ENCODE results near the gene KCNT2. TPM values are rescaled to one million over a fixed set of nuclear protein-coding genes. Genes with fewer than 3 reads are reported as not detected.

The KCNT2 gene
- total RNA-seq, 1 experiment from 2014 or later, result 9.1 TPM

DNA sequence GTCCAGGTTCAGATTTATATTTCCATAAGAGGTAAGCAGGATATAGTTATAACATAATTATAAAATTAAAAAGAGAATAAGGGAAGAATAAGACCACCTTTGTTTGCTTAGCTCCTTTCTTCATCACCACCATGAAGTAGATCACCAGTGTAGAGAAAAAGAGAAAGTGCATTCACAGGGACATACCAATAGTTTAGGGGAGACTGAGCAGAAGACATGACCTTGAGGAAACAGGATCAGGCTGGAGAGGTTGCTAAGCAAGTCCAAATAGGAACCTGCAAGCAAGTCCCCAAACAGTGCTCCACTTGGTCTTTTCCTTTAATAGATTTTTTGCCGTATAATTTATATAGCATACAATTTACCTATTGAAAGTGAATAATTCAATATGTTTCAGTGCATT is 63.0 kb downstream of the KCNT2 start:
- Histone ChIP-seq H3K9ac (ENCODE audit: extremely low read depth, insufficient read length, low read length) (no peak overlapping the region), H3K4ac (ENCODE audit: low read depth, low read length) (no peak overlapping the region), H3K4me1 (ENCODE audit: insufficient read depth, low read length) (no peaks in the 10 kb centered on the region), H2BK20ac (ENCODE audit: low read depth, low read length, poor library complexity, severe bottlenecking) (no peak overlapping the region), H2BK15ac (ENCODE audit: low read depth, low read length) (no peak overlapping the region), H3K4me2 (ENCODE audit: insufficient read depth, insufficient read length, low read length) (no peak overlapping the region), H3K56ac (ENCODE audit: insufficient read length, low read depth, low read length) (no peak overlapping the region), H4K8ac (replicated peaks; ENCODE audit: insufficient read length, low read depth, low read length) (no peak overlapping the region), H2BK5ac (ENCODE audit: insufficient read length, low read length) (no peak overlapping the region), H3T11ph (ENCODE audit: low read length) (no peak overlapping the region), H2BK120ac (ENCODE audit: low read depth, low read length, poor library complexity, severe bottlenecking) (no peak overlapping the region), H3K23ac (ENCODE audit: insufficient read length, low read depth, low read length) (no peak overlapping the region), H4K5ac (ENCODE audit: insufficient read length, low read depth, low read length) (no peak overlapping the region), H3K27ac (ENCODE audit: insufficient read length, low read depth, low read length) (no peak overlapping the region), H3K27me3 (ENCODE audit: insufficient read depth, low read length) (no peaks in the 10 kb centered on the region), H4K91ac (ENCODE audit: insufficient read length, low read depth, low read length) (no peak overlapping the region), H4K20me1 (ENCODE audit: control insufficient read depth, insufficient read depth, insufficient read length) (no peaks in the 10 kb centered on the region), H3K79me2 (ENCODE audit: insufficient read depth, low read length) (no peaks in the 10 kb centered on the region), H3K79me1 (ENCODE audit: insufficient read depth, low read depth, low read length, poor library complexity, severe bottlenecking) (no peaks in the 10 kb centered on the region), H3K18ac (ENCODE audit: insufficient read length, low read depth, low read length) (no peak overlapping the region), H2BK12ac (ENCODE audit: insufficient read length, low read depth, low read length) (no peak overlapping the region), H3K14ac (ENCODE audit: insufficient read depth, low read length) (no peak overlapping the region), H3K9me3 (ENCODE audit: control insufficient read depth, low read depth, low read length) (no peaks in the 10 kb centered on the region), H2AFZ (ENCODE audit: low read length) (no peak overlapping the region), H3K23me2 (ENCODE audit: insufficient read length, low read depth, low read length, poor library complexity, severe bottlenecking) (no peaks in the 10 kb centered on the region), H2AK5ac (ENCODE audit: insufficient read length, low read length) (no peak overlapping the region)
- no CpG with 5 or more reads among the region's 1 CpG for WGBS (ENCODE audit: extremely low coverage, insufficient read length, low lambda C conversion rate)
- no peak for DNase-seq
- peaks cover 3 to 6% of the 10 kb centered on the region in 2 experiments; a peak in 3 of 5 replicates for H3K9me3 Mint-ChIP-seq
- no peak overlapping the region for H3K27ac Mint-ChIP-seq
- H3K4me1 Mint-ChIP-seq, result peaks cover 5 to 7% of the 10 kb centered on the region in 2 experiments
- H3K36me3 Mint-ChIP-seq (ENCODE audit: insufficient read depth in 1 of 3, low read depth in 3 of 3), result peaks cover 8 to 17% (median 9%) of the 10 kb centered on the region in 3 experiments
- H3K27me3 Mint-ChIP-seq (ENCODE audit: low read depth), result no peaks in the 10 kb centered on the region
- no peak overlapping the region for H3K4me3 Mint-ChIP-seq
- no peak for TF ChIP-seq CTCF (conservative IDR thresholded peaks at IDR 0.05)

Measured in H9 (cell line).